Measurements from ENCODE around the gene SETD5.

SETD5 gene

GRCh38 chr3:9448643-9449042 is 51.2 kb downstream of the SETD5 start:
- DNase-seq (ENCODE audit: extremely low read depth, low read depth) = no peak
- no peak overlapping the region for H3K4me3 ChIP-seq (replicated peaks; ENCODE audit: low read depth, low read length)
- TF ChIP-seq CTCF (IDR thresholded peaks at IDR 0.05; ENCODE audit: low read depth, low read length, missing control alignments) = no peak

DNA sequence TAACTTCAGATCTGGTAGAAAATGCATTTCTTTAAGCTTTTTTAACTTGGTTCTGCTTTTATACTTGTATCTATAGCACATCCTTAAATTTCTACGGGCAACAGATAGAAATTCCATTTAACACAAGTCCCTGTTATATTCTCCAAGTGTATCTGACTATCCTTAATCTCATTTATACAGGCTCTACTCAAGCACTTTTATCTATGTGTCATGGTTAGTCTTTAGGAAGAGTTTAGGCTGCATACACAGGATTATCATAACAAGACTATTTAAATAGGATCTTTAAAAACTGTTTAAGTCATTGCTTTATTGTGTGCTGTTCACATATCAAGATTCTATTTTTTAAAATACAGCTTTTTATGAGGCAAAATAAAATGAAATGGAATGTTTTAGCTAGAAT is 52.7 kb downstream of the SETD5 start:
- no peak for TF ChIP-seq CTCF (IDR thresholded peaks at IDR 0.05; ENCODE audit: low read depth, low read length, missing control alignments)
- no peak for DNase-seq (ENCODE audit: extremely low read depth, low read depth)
- no peak overlapping the region for H3K4me3 ChIP-seq (replicated peaks; ENCODE audit: low read depth, low read length)

DNA sequence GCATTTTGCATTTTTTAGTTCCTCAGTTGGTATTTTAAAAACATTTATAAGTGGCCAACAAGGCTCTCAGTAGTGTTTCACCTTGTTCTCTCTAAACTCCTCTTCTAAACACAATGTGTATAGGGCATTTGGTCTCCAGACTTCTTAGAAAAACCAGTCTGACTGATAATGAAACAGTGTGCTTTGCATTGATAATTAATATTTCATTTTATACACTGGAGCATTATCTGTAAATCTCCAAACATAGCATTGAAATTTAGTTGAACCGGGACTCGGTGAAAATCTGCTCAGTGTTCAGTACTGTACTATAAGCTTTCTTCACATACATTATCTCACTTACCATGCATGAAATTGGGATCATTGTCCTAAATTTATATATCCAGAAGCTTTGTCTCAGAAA is 53.6 kb downstream of the SETD5 start:
- no peak for DNase-seq (ENCODE audit: extremely low read depth, low read depth)
- TF ChIP-seq CTCF (IDR thresholded peaks at IDR 0.05; ENCODE audit: low read depth, low read length, missing control alignments) = no peak
- H3K4me3 ChIP-seq (replicated peaks; ENCODE audit: low read depth, low read length) = no peak overlapping the region

DNA sequence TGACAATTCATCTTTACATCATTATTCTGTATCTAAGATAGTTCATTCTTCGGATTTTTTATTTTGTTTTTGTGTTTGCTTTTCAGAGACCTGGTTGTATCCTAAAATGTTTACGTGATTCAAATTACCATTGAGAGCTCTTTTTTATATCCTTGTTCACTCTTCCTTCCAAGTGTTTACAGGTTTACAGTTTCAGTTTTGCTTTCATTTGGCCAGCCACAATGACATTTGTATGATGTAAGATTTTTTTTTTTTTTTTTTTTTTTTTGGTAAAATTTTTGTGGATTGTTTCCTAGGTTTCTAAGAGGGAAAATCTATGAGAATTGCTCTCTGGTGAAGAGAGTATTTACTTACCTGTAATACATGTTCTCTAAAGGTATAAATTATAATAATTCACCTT is 55.0 kb downstream of the SETD5 start:
- TF ChIP-seq CTCF (IDR thresholded peaks at IDR 0.05; ENCODE audit: low read depth, low read length, missing control alignments) = no peak
- H3K4me3 ChIP-seq (replicated peaks; ENCODE audit: low read depth, low read length) = no peak overlapping the region
- no peak for DNase-seq (ENCODE audit: extremely low read depth, low read depth)

DNA sequence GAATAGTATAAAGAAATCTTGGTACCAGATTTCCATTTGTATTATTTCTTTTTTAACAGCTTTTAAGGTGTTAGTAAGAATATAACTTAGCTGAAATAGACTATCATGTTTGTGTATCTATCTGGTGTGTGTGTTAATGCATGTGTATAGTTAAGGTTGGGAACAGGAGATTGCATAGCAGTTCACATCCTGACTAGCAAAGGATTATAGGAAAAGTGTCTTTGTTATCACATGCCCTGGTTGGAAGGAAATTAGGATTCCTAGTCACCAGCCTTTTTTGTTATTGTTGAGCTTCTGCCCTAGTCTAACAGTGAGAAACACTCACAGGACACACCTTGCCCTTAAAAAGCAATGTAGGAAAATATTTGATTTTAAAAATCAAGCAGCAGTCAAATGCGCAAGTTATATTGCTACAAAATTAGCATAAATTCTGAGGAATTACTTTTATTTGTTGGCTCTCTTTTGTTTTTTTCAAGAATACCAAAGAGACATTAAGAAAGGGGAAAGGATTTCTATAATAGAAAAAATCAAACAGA is 58.2 kb downstream of the SETD5 start:
- no peak for DNase-seq (ENCODE audit: extremely low read depth, low read depth)
- H3K4me3 ChIP-seq (replicated peaks; ENCODE audit: low read depth, low read length) = no peak overlapping the region
- no peak for TF ChIP-seq CTCF (IDR thresholded peaks at IDR 0.05; ENCODE audit: low read depth, low read length, missing control alignments)

- TF ChIP-seq CTCF (IDR thresholded peaks at IDR 0.05; ENCODE audit: low read depth, low read length, missing control alignments) = no peak
- no peak for DNase-seq (ENCODE audit: extremely low read depth, low read depth)
- no peak overlapping the region for H3K4me3 ChIP-seq (replicated peaks; ENCODE audit: low read depth, low read length)
These were observed 70.0 kb downstream of the SETD5 start for GRCh38 chr3:9467451-9467850.

- no peak for DNase-seq (ENCODE audit: extremely low read depth, low read depth)
- H3K4me3 ChIP-seq (replicated peaks; ENCODE audit: low read depth, low read length) = no peak overlapping the region
- TF ChIP-seq CTCF (IDR thresholded peaks at IDR 0.05; ENCODE audit: low read depth, low read length, missing control alignments) = no peak
These were observed 71.0 kb downstream of the SETD5 start for GRCh38 chr3:9468460-9468859.

Measured in HFF-Myc (cell line).